SKM-1 treated with dmso at 0.1 percent for 144 hours (cell line): Measurements from ENCODE around the gene KRT25.

Source experiments
- DNase-seq: peaks from one replicate; lab custom pipeline; 2025; ENCODE audit not compliant: unreplicated experiment; lab: John Stamatoyannopoulos, UW

The KRT25 gene

GRCh38 chr17:40755231-40755630 lies at the start of gene KRT25:
Gene KRT25, minus strand, starts transcription at chr17:40755331. Its CDS starts 60 bp downstream, at chr17:40755271.
- no peak for DNase-seq

DNA sequence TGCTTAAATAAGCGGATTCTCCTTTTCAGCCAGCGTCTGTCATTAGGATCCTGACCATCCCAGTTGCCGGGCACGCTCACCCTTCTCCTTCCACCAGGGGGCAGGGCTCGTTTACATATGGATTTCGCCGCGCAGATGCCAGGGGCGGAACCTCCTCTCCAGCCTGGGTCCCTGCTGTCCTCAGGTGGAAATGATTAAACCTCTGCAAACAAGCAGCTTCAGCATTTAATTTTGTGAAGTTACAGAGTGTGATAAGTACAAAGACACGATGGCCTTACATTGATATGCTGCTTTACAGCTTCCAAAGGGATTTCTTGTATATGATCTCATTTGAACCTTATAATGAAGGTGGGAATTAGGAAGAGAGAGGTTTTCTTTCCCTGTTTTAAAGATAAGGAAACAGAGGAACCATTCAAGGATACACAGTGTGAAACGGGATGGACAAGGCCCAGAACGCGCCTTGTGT lies 48.5 kb upstream of the KRT25 start:
- DNase-seq: peak; percentile 17

GRCh38 chr17:40801157-40801556 lies 46.0 kb upstream of the KRT25 start:
- no peak for DNase-seq

- no peak for DNase-seq
Measured at GRCh38 chr17:40800381-40800780, 45.2 kb upstream of the KRT25 start.

- DNase-seq: no peak
Measured at GRCh38 chr17:40799859-40800258, 44.7 kb upstream of the KRT25 start, which contains the start of gene KRT28. Gene KRT28, minus strand, starts transcription at chr17:40799959. Its CDS starts 66 bp downstream, at chr17:40799893.

DNA sequence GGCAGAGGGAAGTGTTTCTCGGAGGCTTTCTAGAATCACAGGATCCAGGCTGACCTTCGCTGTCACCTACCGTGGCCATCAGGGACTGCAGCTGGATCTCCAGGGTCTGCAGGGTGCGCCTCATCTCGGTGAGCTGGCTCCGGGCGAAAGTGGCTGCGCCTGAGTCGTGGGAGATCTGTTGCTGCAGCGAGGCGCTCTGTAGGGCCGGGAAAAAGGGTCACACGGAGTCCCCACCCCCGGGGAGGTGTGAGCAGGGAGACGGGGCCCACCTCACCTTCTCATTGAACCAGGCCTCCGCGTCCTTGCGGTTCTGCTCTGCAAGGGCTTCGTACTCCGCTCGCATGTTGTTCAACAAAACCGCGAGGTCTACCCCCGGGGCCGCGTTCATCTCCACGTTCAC lies 41.7 kb upstream of the KRT25 start:
- DNase-seq: no peak

- DNase-seq: no peak
Measured at GRCh38 chr17:40795019-40795667, 40.0 kb upstream of the KRT25 start.

GRCh38 chr17:40794466-40794865 lies 39.3 kb upstream of the KRT25 start:
- DNase-seq: no peak

DNA sequence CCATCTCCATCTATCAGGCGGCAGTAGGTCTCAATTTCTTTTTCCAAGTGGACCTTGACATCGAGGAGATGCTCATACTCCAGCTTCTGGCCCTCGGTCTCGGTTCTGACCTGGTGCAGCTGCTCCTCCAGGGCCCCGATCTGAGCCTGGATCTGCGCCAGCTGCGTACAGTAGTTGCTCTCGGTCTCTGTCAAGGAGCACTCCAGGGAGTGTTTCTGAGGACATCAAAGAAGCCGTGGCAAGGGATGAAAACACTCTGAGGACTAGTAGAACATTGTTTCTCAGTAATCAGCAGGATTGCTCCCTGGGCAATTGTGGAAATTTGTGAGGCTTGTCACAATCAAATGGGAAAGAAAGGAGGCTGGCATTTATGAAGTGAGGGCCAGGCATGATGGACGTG lies 38.7 kb upstream of the KRT25 start:
- DNase-seq: no peak

GRCh38 chr17:40791787-40792436 lies 36.8 kb upstream of the KRT25 start:
- no peak for DNase-seq

- no peak for DNase-seq
Measured at GRCh38 chr17:40791111-40791510, 36.0 kb upstream of the KRT25 start.

DNA sequence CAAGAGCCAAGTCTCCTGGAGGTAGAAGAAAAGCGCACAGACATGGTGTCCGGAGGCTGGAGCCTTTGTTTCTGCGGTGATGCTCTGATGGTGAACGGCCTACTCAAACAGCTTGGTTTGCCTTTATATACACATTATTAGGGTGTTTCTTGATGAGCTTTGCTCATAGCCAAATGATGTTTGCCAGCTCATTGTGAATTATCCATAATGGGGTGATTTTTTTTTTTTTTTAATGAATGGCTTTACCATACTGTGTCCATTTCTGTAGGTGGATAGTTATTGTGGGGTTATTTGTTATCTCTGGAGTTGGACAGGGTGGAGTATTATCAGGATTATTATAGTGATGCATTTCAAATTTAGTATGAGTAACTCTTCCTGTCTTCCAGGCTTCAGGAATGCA lies 27.3 kb upstream of the KRT25 start, which contains the start of gene KRT27:
KRT27 (minus strand) TSS at position 101 of the 400 bp plus-strand sequence; CDS start at position 44, 57 bp downstream.
- no peak for DNase-seq

GRCh38 chr17:40779181-40779909 lies 24.2 kb upstream of the KRT25 start:
- no peak for DNase-seq

DNA sequence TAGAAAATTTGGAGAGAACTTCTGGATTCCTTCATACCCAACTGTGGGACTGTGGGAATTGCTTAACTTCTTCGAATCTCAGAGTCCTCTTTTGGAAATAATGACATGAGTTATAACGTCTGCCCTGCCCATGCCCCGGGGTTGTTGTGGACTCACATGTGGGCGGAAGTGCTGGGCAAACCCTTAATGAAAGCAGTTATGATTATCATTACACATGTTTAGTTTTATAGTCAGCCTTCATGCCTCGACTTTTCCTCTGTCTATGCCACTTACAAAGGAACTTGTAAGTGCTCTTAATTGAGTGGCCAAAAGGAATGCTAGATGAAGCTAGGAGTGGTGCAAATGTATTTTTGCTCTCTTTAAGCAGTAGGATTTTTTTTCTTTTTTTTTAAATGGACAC lies 23.3 kb upstream of the KRT25 start:
- no peak for DNase-seq

- no peak for DNase-seq
Measured at GRCh38 chr17:40777971-40778370, 22.8 kb upstream of the KRT25 start.

DNA sequence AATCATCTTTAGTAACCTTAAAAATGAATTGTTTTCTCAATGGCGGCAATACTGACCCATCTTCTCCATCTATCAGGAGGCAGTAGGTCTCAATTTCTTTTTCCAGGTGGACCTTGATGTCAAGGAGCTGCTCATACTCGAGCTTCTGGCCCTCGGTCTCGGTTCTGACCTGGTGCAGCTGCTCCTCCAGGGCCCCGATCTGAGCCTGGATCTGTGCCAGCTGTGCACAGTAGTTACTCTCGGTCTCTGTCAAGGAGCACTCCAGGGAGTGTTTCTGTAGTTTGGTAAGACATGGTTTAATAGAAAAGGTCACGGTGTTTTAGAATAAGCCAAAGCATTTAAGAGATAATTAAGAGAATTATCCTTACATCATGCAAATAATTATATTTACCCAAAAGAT lies 22.3 kb upstream of the KRT25 start:
- DNase-seq: no peak

DNA sequence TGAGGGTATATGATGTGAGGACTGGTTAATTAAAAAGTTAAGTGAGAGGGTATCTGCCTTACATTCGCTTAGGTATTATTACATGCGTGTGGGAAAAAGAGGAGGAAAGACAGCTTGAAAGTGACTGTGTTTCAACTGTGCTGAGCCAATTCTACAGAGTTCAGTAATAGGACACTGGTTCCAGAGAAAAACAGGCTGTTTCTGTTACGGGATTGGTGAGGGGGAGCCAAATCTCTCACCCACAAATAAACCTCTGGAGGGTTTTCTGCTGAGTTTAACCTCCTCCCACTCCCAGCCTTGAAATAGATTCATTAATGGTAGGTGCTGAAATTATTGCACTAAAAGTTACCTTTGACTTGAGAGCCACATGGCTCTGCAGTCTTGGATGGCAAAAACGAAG lies 20.8 kb upstream of the KRT25 start:
- no peak for DNase-seq

DNA sequence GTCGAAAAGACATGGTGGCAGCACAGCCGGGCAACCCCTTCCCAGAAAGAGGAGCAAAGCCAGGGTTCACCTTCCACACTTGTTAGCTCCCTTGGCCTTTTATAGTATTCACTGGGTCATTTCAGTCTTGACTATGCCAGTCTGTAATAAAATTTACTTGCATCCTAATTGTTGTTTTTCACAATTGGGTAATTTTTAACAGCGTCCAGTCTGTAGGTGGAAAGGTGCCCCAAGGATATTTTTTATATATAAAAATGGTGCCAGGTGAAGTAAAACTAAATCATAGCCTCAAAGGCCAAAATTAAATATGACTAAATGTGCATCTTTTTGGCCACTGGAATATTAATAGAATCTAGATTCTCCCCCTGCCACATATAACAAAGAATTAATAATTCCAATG lies 17.0 kb upstream of the KRT25 start, which contains the start of gene KRT26:
KRT26 (minus strand) TSS at position 101 of the 400 bp plus-strand sequence; CDS start at position 13, 88 bp downstream.
- no peak for DNase-seq

- no peak for DNase-seq
Measured at GRCh38 chr17:40765657-40766056, 10.5 kb upstream of the KRT25 start.

DNA sequence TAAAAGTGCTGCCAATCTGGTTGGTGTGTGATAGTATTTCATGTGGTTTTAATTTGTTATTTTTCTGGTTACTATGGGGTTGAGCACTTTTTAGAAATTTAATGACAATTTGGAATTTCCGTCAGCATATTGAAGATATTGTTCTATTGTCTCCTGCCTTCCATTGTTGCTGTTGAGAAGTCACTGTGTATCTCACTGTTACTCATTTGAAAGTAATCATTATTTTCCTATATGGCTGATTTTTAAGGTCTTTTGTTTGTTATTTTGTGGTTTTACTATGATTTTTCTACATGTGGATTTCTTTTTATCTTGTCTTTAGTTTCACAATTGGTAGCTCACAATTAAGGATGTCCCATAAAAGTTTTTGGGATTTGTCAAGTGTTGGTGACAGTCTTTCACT lies 8.6 kb upstream of the KRT25 start:
- no peak for DNase-seq

DNA sequence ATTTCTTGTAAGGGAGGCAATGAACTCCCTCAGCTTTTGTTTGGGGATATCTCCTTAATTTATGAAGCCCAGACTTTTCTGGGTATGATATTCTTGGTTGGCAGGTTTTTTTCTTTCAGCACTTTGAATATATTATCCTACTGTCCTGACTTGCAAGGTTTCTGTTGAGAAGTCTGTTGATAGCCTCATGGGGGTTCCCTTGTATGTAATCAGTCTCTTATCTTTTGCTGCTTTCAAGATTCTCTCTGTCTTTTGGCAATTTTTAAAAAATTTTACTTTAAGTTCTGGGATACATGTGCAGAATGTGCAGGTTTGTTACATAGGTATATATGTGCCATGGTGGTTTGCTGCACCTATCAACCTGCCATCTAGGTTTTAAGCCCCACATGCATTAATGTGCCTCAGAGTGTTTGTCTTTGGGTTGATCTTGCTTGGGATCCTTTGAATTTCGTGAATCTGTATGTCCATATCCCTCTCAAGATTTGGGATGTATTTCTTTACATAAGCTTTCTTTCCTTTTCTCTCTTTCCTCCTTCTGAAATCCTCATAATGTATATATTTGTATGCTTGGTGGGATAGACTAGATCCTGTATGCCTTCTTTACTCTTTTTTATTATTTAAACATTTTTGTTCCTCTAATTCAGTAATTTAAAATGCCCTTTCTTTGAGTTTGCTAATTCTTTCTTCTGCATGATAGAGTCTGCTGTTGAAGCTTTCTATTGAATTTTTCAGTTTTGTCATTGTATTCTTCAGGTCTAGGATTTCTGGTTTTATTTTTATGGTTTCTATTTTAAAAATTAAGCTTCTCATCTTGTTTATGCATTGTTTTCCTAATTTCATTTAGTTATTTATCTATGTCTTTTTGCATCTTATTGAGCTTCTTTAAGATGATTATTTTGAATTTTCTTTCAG lies 5.2 kb upstream of the KRT25 start:
- DNase-seq: no peak
